ENCODE results near the gene DND1. TPM values are rescaled to one million over a fixed set of nuclear protein-coding genes. Genes with fewer than 3 reads are reported as not detected.
"Not testable (repeated sequence)": the region's sequence is repeated elsewhere in the genome, so short reads cannot be mapped to it uniquely, and the experiment has no call there.

The DND1 gene
- total RNA-seq, 1 donor from 2014 or later, result 5.4 TPM

DNA sequence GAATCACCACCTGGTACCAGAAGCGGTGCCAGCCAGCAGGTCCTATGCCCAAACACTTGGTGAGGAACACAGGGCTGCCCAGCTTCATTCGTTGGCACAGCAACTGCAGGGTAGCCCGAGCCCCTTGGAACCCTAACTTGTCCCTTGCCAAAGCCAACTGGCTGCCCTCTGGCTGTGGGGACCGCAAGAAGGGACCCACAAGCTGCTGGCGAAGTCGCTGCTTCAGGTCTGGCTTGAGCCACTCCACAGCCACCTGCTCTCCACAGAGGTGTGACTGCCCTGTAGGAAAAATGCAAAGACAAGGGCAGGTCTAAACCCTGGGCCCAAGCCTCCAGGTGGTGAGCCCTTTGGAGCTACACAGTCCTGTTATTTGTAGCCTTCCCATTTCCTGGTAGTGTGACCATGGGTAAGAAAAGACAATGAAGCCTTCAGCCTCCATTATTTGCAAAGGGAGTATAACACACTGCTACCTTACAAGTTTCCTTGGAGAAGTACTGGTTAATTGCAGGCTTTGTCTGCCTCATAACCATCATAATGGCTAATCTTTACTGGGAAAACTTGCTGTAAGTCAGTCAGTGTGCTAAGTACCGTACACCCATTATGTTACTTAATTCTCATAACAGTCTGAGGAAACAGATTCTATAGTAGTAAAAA is 1.8 kb downstream of the DND1 start:
- Mint-ChIP-seq H3K4me1 (ENCODE audit: low read depth, unreplicated experiment) (peaks cover 2% of the 10 kb centered on the region), H3K27ac (ENCODE audit: unreplicated experiment) (no peak overlapping the region), H3K9me3 (ENCODE audit: unreplicated experiment) (peaks cover 1% of the 10 kb centered on the region), H3K36me3 (ENCODE audit: unreplicated experiment) (peaks cover 4% of the 10 kb centered on the region), H3K4me3 (ENCODE audit: unreplicated experiment) (no peak overlapping the region), H3K27me3 (ENCODE audit: unreplicated experiment) (peaks cover 4% of the 10 kb centered on the region)
- TF ChIP-seq CTCF (IDR thresholded peaks at IDR 0.05; ENCODE audit: partially characterized antibody, unreplicated experiment), result no peak
- DNase-seq, result no peak

- not testable (repeated sequence) for H3K36me3 Mint-ChIP-seq (ENCODE audit: unreplicated experiment)
Measured at GRCh38 chr5:140671035-140671434, 2.3 kb downstream of the DND1 start.

GRCh38 chr5:140664359-140665119 is 8.8 kb downstream of the DND1 start, which contains the start of gene WDR55:
TSS of gene WDR55 (plus strand) at chr5:140664904. CDS start at chr5:140664913, 9 bp downstream.
- DNase-seq, result peak; percentile 97
- peak within 1 kb of the TSS; percentile 98 for H3K4me3 Mint-ChIP-seq (ENCODE audit: unreplicated experiment)
- peaks cover 6% of the 10 kb centered on the region for H3K36me3 Mint-ChIP-seq (ENCODE audit: unreplicated experiment)
- H3K27ac Mint-ChIP-seq (ENCODE audit: unreplicated experiment), result peak within 1 kb of the TSS; percentile 100
- H3K27me3 Mint-ChIP-seq (ENCODE audit: unreplicated experiment), result peaks cover 13% of the 10 kb centered on the region
- peaks cover 19% of the 10 kb centered on the region for H3K9me3 Mint-ChIP-seq (ENCODE audit: unreplicated experiment)
- peaks cover 13% of the 10 kb centered on the region for H3K4me1 Mint-ChIP-seq (ENCODE audit: low read depth, unreplicated experiment)
- no peak for TF ChIP-seq CTCF (IDR thresholded peaks at IDR 0.05; ENCODE audit: partially characterized antibody, unreplicated experiment)

More at GRCh38 chr5:140671035-140671434, 2.3 kb downstream of the DND1 start:
- not testable (repeated sequence) for DNase-seq; H3K27ac Mint-ChIP-seq (ENCODE audit: unreplicated experiment); H3K9me3 Mint-ChIP-seq (ENCODE audit: unreplicated experiment); H3K27me3 Mint-ChIP-seq (ENCODE audit: unreplicated experiment); H3K4me3 Mint-ChIP-seq (ENCODE audit: unreplicated experiment); H3K4me1 Mint-ChIP-seq (ENCODE audit: low read depth, unreplicated experiment)

- TF ChIP-seq CTCF (IDR thresholded peaks at IDR 0.05; ENCODE audit: partially characterized antibody, unreplicated experiment), result no peak
- peaks cover 19% of the 10 kb centered on the region for H3K9me3 Mint-ChIP-seq (ENCODE audit: unreplicated experiment)
- peak overlapping the region; percentile 100 for H3K27ac Mint-ChIP-seq (ENCODE audit: unreplicated experiment)
- H3K4me3 Mint-ChIP-seq (ENCODE audit: unreplicated experiment), result peak overlapping the region; percentile 98
- H3K36me3 Mint-ChIP-seq (ENCODE audit: unreplicated experiment), result peaks cover 6% of the 10 kb centered on the region
- peaks cover 13% of the 10 kb centered on the region for H3K27me3 Mint-ChIP-seq (ENCODE audit: unreplicated experiment)
- no peak for DNase-seq
- peaks cover 13% of the 10 kb centered on the region for H3K4me1 Mint-ChIP-seq (ENCODE audit: low read depth, unreplicated experiment)
Measured at GRCh38 chr5:140664030-140664358, 9.4 kb downstream of the DND1 start.

- H3K36me3 Mint-ChIP-seq (ENCODE audit: unreplicated experiment), result peaks cover 12% of the 10 kb centered on the region
- not testable (repeated sequence) for H3K27ac Mint-ChIP-seq (ENCODE audit: unreplicated experiment)
Measured at GRCh38 chr5:140660371-140660770, 13.0 kb downstream of the DND1 start.

DNA sequence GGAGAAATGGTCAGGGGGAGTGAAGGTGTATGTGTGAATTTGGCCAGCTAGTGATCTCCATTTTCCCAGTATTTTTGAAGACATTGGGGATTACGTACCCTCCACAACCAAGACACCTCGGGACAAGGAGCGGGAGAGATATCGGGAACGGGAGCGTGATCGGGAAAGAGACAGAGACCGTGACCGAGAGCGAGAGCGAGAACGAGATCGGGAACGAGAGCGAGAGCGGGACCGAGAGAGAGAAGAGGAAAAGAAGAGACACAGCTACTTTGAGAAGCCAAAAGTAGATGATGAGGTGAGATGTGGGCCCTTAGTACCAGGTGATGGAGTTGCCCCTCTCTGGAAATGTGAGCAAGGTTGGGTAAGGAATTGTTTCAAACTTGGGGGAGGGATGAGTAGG is 14.5 kb downstream of the DND1 start:
- H3K27me3 Mint-ChIP-seq (ENCODE audit: unreplicated experiment), result peaks cover 3% of the 10 kb centered on the region
- H3K36me3 Mint-ChIP-seq (ENCODE audit: unreplicated experiment), result peaks cover 12% of the 10 kb centered on the region
- TF ChIP-seq CTCF (IDR thresholded peaks at IDR 0.05; ENCODE audit: partially characterized antibody, unreplicated experiment), result no peak
- no peak overlapping the region for H3K27ac Mint-ChIP-seq (ENCODE audit: unreplicated experiment)
- no peak overlapping the region for H3K4me3 Mint-ChIP-seq (ENCODE audit: unreplicated experiment)
- DNase-seq, result no peak
- peaks cover 8% of the 10 kb centered on the region for H3K4me1 Mint-ChIP-seq (ENCODE audit: low read depth, unreplicated experiment)
- peaks cover 12% of the 10 kb centered on the region for H3K9me3 Mint-ChIP-seq (ENCODE audit: unreplicated experiment)

More at GRCh38 chr5:140660371-140660770, 13.0 kb downstream of the DND1 start:
- not testable (repeated sequence) for H3K4me1 Mint-ChIP-seq (ENCODE audit: low read depth, unreplicated experiment); H3K4me3 Mint-ChIP-seq (ENCODE audit: unreplicated experiment); DNase-seq; H3K27me3 Mint-ChIP-seq (ENCODE audit: unreplicated experiment)
- H3K9me3 Mint-ChIP-seq (ENCODE audit: unreplicated experiment), result peaks cover 17% of the 10 kb centered on the region
